Ecto neural progenitor cell (in vitro differentiated cells): ENCODE results near the gene DCBLD1.

Experiments
- DNase-seq: peaks from one replicate; pipeline ENCODE4 v3.0.0-alpha.2; 2018; ENCODE audit warnings: low spot score

Gene DCBLD1

GRCh38 chr6:117558818-117559217 lies 76.3 kb downstream of the DCBLD1 start:
- no peak for DNase-seq

- no peak for DNase-seq
Measured at GRCh38 chr6:117559299-117559698, 76.8 kb downstream of the DCBLD1 start.

DNA sequence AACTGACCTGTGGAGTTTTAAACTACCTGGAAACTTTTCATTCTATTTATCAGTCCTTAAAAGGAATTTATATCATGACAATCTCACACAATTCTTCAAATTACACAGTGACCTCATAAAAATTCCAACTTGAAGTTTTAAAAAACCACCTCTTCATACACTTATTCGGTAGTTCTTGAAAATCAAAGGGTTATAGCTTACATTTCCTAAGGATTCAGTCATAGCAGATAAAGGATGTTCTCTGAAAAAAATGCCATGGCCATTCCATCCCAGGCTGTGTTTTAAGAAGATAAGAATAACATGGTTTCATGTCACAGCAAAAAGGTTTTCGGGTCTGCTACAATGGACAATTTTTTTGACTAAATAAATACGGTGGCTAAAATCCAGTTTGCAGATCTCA lies 78.7 kb downstream of the DCBLD1 start:
- DNase-seq: no peak

DNA sequence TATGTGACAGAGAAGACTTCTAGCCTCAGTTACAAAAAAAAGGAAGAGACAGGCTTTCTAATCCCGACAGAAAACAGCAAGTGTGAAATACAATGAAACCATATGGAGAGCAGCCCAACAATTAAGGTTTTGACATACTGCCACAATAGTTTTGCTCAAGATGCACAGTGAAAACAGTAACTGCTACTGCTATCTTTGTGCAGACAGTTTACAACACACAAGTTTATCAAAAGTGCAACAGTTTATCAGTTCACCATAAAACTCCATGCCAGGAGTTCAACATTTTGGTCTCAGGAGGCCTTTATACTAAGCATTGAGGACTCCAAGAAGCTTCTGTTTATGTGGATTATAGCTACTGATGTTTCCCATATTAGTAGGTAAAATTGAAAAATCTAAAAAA lies 82.2 kb downstream of the DCBLD1 start:
- no peak for DNase-seq

DNA sequence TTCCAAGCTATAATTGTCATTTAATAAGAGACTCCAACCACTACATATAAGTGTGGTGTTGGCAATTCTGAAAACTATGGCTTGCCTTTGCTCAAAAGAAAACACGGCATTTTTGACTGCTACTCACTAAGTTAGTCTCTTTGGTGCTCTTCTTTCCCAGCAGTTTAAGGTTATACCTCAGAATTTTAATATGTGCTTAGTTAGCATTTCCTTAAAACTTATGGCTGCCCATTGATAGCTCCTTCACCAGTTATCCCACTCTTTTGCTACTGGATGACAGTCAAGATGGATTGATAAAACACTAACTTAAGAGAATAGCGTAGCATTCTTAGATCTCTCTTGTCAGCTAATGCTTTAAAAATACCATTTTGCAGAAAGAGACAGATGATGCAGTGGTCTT lies 85.8 kb downstream of the DCBLD1 start:
- no peak for DNase-seq

DNA sequence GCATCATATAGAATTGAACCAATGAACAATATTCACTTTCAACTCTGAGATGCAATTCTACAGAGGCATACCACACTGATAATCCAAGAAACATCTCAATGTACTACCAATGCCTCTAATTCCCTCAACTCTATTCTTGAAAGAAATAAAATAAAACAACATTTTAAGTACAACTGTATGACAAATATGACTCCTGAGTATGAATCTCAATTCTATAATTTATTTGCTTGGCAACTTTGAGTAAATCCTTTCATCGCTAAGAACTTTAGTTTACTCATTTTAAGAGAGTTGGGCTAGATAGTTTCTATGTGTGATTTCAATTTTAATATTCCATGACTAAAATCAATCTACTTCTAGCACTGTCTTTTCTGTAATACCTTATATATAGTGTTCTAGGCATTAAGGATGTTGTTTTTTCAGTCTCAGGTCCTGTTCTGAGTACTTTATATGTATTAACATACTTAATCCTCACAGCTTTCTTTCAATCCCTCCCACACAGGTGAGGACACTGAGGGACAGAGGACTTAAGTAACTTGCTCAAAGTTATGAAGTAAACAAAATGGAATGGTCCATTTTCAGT lies 86.4 kb downstream of the DCBLD1 start:
- no peak for DNase-seq

GRCh38 chr6:117573006-117573680 lies 90.7 kb downstream of the DCBLD1 start:
- no peak for DNase-seq

DNA sequence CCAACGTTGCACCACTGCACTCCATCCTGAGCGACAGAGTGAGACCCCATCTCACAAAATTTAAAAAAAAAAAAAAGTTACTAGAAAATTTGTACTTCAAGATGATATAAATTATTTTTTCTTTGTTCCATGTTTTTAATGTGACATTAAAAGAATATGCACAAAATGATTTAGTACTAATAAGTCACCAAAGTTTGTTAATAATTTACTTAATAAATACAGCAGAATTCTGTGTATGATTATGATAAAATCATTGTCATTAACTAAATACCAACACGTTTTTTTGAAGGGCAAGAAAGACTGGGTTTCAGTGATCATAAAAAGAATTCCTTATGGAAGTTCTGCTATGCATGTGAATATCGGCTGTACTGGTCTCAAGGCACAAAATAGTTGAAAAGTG lies 91.7 kb downstream of the DCBLD1 start:
- no peak for DNase-seq

GRCh38 chr6:117585647-117586046 lies 103.2 kb downstream of the DCBLD1 start:
- DNase-seq: no peak

GRCh38 chr6:117590447-117590846 lies 108.0 kb downstream of the DCBLD1 start:
- DNase-seq: no peak

DNA sequence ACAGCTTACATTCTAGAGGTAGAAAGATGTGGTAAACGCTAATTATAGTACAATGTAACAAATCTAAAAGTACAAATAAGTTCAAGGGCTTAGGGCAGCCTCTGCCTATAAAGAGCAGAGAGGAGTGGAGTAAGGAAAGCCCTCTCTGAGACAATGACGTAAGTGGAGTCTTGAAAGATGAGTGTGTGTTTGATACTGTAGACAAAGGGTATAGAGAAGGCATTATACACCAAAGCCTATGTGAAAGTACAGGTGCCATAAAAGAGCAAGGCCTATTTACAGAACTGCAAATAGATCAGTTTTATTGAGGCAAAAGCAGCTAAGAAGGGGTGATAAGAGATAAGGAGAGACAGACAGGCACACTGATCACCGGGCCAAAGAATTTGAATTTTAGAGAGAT lies 108.9 kb downstream of the DCBLD1 start:
- DNase-seq: no peak

DNA sequence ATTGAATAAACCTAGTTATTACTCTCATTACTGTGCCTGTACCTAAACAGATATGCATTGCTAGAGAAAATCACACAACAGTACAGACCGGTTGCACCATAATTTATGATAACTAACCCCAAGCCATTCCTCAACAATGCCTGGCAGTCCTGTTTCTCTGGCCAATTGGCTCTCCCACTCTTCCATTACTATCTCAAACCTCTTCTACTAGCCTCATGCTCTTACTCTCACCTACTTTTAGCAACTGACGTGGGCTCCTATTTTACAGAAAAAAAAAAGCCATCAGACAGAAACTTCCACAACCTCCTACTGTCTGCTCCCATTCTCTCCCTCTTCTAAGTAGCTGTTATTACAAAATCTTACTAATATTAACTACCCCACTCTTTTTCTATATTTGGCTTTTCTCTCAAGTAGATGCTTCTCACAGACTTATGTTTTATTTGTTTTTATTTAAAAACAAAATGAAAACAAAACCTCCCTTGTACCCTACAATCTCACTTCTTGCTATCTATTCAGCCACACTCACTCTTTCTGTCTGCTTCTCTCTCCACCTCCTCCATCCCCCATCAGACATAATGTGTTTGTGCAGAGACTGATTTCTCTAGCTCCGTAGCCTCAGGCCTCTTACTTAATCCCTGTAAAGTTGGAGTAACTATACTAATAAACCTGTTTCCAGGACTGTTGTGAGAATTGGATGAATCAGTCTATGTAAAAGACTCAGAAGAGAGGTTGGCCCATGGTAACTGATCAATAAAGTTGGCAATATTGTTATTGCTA lies 110.7 kb downstream of the DCBLD1 start:
- no peak for DNase-seq

GRCh38 chr6:117595099-117595923 lies 112.8 kb downstream of the DCBLD1 start:
- DNase-seq: no peak

DNA sequence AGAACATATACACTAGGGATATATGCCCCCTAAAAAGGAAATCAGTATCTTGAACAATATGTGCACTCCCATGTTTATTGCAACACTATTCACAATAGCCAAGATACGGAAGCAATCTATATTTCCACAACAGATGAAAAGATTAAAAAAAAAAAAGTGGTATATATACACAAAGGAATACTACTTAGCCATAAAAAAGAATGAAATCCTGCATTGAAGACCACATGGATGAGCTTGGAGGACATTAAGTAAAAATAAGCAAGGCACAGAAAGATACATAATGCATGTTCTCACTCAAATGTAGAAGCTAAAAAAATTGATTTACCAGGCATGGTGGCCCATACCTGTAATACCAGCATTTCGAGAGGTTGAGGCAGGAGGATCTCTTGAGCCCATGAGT lies 115.3 kb downstream of the DCBLD1 start:
- no peak for DNase-seq
